Endothelial cell of umbilical vein (primary cell): ENCODE measurements around the gene ENPP3.

Source experiments
- MYC ChIP-seq: IDR thresholded peaks from one replicate; pipeline ENCODE4 v1.6.1; 2011; ENCODE audit warnings: mild to moderate bottlenecking, low read depth, low read length
- POLR2A ChIP-seq: IDR thresholded peaks from 2 replicates; pipeline ENCODE4 v1.6.1; 2012; ENCODE audit warnings: low read depth, mild to moderate bottlenecking, control low read depth, low read length
- TF ChIP-seq, protein P1 (sequence below), 2 donors: IDR thresholded peaks; 1 replicate in 1 of 2; 2 replicates in 1 of 2; pipeline ENCODE4 v1.5.1; 2011; ENCODE audit warnings: low read length in 2 of 2, mild to moderate bottlenecking in 2 of 2, moderate library complexity in 2 of 2, control low read depth in 1 of 2, inconsistent platforms in 1 of 2, low read depth in 1 of 2; ENCODE audit not compliant: insufficient read depth in 1 of 2; ENCODE audit errors: extremely low read depth in 1 of 2

DNA sequence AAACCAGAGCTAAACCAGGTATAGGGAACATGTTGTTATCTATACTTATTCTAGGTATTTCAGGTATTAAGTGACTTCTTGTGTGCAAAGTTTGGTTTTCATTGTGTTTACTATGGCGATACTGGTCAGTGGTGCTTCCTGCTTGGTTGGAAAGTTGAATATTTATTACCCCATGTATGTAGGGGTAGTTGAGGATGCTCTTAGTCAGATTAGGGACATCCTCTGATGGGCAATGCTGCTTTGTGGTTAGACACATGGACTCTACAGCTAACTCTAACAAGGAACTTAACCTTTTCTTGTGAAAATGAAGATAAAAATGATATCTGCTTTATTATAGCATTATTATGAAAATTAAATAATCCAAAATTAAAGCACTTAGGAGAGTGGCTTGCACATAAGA lies 126.6 kb downstream of the ENPP3 start:
- TF ChIP-seq, protein P1, sequence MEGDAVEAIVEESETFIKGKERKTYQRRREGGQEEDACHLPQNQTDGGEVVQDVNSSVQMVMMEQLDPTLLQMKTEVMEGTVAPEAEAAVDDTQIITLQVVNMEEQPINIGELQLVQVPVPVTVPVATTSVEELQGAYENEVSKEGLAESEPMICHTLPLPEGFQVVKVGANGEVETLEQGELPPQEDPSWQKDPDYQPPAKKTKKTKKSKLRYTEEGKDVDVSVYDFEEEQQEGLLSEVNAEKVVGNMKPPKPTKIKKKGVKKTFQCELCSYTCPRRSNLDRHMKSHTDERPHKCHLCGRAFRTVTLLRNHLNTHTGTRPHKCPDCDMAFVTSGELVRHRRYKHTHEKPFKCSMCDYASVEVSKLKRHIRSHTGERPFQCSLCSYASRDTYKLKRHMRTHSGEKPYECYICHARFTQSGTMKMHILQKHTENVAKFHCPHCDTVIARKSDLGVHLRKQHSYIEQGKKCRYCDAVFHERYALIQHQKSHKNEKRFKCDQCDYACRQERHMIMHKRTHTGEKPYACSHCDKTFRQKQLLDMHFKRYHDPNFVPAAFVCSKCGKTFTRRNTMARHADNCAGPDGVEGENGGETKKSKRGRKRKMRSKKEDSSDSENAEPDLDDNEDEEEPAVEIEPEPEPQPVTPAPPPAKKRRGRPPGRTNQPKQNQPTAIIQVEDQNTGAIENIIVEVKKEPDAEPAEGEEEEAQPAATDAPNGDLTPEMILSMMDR (IDR thresholded peaks at IDR 0.05; ENCODE audit: extremely low read depth in 1 of 2, insufficient read depth in 1 of 2, low read depth in 1 of 2, low read length in 2 of 2) = no peak
- TF ChIP-seq POLR2A = no peak
- TF ChIP-seq MYC = no peak
